Measurements from ENCODE around the gene AZIN2.

DNA sequence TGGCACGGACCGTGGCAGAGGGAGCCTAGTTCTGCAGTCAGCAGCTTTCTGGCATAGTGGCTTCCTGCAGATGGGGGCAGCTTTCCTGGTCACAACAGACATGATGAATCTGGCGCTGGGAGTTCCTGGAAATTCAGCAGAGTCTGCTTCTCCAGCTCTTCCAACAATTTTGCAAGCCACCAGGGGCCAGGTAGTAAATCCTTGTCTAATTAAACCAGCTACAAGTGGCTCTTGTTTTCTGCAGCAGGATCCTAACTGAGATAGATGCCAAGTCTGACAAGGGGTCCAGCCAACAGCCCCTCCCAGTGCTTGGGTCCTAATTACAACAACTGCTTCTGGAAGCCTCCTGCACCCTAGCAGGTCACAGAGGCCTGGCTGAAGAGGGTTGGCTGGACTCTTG lies 65.0 kb downstream of the AZIN2 start:
- TF ChIP-seq CTCF (conservative IDR thresholded peaks at IDR 0.05; ENCODE audit: low read length) (no peak), EZH2phosphoT487 (IDR thresholded peaks at IDR 0.05; ENCODE audit: borderline replicate concordance, low read depth, low read length) (no peak)
